ENCODE measurements around the gene CDC20. TPM values are rescaled to one million over a fixed set of nuclear protein-coding genes. Genes with fewer than 3 reads are reported as not detected.

The CDC20 gene
- total RNA-seq (2013; cell fraction: nucleolus; rRNA removed) = 12.5 and 14.0 TPM in 2 replicates
- total RNA-seq (2014; rRNA removed) (197 and 213 TPM in 2 replicates), total RNA-seq (2014; rRNA removed; fragmentation: Illumina TruSeq; extraction: Trizol) (81.5 and 82.0 TPM in 2 replicates), total RNA-seq (2021) (192 and 205 TPM in 2 replicates), polyA plus RNA-seq (2011; rRNA removed) (37.3 and 103 TPM in 2 replicates), polyA plus RNA-seq (2014; fragmentation: Illumina TruSeq; extraction: Trizol) (91.9 and 135 TPM in 2 replicates), polyA plus RNA-seq (2014; fragmentation: Nextera tagmentation; extraction: Ambion mirVana) (10 to 100 TPM; 36.3 to 63.1 TPM), polyA plus RNA-seq (2014; rRNA removed) (165 and 225 TPM in 2 replicates), polyA plus RNA-seq (2016; fragmentation: Nextera tagmentation; extraction: Ambion mirVana) (100 to 1,000 TPM; 299 to 347 TPM), polyA minus RNA-seq (2011; rRNA and poly(A)+ RNA removed) (128 and 180 TPM in 2 replicates), Bru-seq, nascent RNA (percentile 75 among the genes with signal in this experiment), BruChase-seq, experiment 1, labeled RNA remaining after a 6-hour chase (percentile 84 among the genes with signal in this experiment), BruChase-seq, experiment 2, labeled RNA remaining after a 2-hour chase (percentile 81 among the genes with signal in this experiment)
- polyA plus RNA-seq (2011; ENCODE audit: low read depth) = 33.1 TPM
- 137 and 176 TPM in 2 replicates for polyA plus RNA-seq (2011; cell fraction: cytosol; rRNA removed)
- polyA plus RNA-seq (2011; cell fraction: nucleus; rRNA removed) = 181 and 197 TPM in 2 replicates
- 62.9 and 68.2 TPM in 2 replicates for polyA plus RNA-seq (2012)
- 67.0 and 84.4 TPM in 2 replicates for polyA minus RNA-seq (2011; cell fraction: cytosol; rRNA and poly(A)+ RNA removed)
- 40.5 and 61.7 TPM in 2 replicates for polyA minus RNA-seq (2011; cell fraction: nucleus; rRNA and poly(A)+ RNA removed)
- long read RNA-seq, experiment 1, transcript CDC20-201 (11 exons, 1,675 nt) = major isoform, 242 of 340 reads
- long read RNA-seq, experiment 1, transcript CDC20-202 (10 exons, 1,777 nt) = minor isoform, 75 of 340 reads
- long read RNA-seq, experiment 1, partial matches to known transcripts = 11 of 340 reads
- long read RNA-seq, experiment 1, other reads (novel, unspliced or antisense) = 12 of 340 reads
- long read RNA-seq, experiment 2, transcript CDC20-202 (10 exons, 1,777 nt) = minor isoform, 51 of 275 reads
- long read RNA-seq, experiment 2, transcript CDC20-201 (11 exons, 1,675 nt) = major isoform, 184 of 275 reads
- long read RNA-seq, experiment 2, partial matches to known transcripts = 31 of 275 reads
- long read RNA-seq, experiment 2, other reads (novel, unspliced or antisense) = 9 of 275 reads

DNA sequence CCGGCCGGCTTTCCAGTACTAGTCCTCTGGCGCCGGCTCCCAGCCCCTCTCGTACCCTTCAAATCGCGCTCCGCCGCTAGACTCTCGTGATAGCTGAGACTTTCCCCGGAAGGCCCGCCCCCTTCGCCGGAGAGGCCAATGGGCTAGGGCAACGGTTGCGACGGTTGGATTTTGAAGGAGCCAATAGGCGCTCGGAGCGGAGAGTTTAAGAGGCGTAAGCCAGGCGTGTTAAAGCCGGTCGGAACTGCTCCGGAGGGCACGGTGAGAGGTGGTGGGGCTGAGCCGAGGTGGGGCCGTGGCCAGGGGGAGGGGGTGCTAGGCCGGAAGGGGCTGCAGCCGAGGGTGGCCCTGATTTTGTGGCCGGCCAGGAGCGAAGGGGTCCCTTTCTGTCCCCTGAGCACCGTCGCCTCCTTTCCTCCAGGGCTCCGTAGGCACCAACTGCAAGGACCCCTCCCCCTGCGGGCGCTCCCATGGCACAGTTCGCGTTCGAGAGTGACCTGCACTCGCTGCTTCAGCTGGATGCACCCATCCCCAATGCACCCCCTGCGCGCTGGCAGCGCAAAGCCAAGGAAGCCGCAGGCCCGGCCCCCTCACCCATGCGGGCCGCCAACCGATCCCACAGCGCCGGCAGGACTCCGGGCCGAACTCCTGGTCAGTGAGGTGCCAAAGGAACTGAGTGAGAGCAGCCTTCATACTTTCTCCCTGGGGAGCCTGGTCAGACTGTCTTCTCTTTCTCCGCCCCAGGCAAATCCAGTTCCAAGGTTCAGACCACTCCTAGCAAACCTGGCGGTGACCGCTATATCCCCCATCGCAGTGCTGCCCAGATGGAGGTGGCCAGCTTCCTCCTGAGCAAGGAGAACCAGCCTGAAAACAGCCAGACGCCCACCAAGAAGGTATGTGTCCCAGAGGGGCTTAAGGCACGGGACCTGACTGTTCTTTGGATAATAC, at the start of gene CDC20:
CDC20 (plus strand) TSS at position 236 of the 948 bp plus-strand sequence; CDS start at position 471, 235 bp downstream.
- Histone ChIP-seq H3K4me1 (ENCODE audit: control insufficient read depth, insufficient read depth, low read length) (peaks cover 10% of the 10 kb centered on the region), H3K27me3 (replicated peaks in 1 of 2; ENCODE audit: control insufficient read depth in 2 of 2, insufficient read depth in 2 of 2, low read length in 1 of 2) (no peaks in the 10 kb centered on the region), H3K9ac (ENCODE audit: control insufficient read depth, insufficient read depth, low read length) (peak within 1 kb of the TSS; percentile 95), H3K4me3 (peak within 1 kb of the TSS; percentile 92), H3K4me2 (ENCODE audit: control insufficient read depth, insufficient read depth) (peak within 1 kb of the TSS; percentile 96), H3K9me3 (replicated peaks; ENCODE audit: control insufficient read depth, insufficient read depth, low read length) (no peaks in the 10 kb centered on the region), H3K79me2 (ENCODE audit: control insufficient read depth, insufficient read depth, low read length) (peaks cover 36% of the 10 kb centered on the region), H3K27ac (ENCODE audit: control insufficient read depth, insufficient read depth) (peak within 1 kb of the TSS; percentile 87), H2AFZ (ENCODE audit: control insufficient read depth, low read depth, low read length) (peak within 1 kb of the TSS; percentile 92), H4K20me1 (ENCODE audit: control insufficient read depth, insufficient read depth) (no peaks in the 10 kb centered on the region), H3K36me3 (ENCODE audit: control insufficient read depth in 2 of 2, insufficient read depth in 2 of 2, low read length in 1 of 2) (peaks cover 11 to 13% of the 10 kb centered on the region in 2 experiments)
- SMC1A ChIA-PET (ENCODE audit: uncharacterized antibody, unreplicated experiment) = interaction anchor here (0.7 to 4.5 kb wide), 11 partner anchors 9 to 135 kb away, joined by 3 to 26 read pairs (median 6); partner anchors contain the start of genes ELOVL1, MED8 and SZT2
- RAD21 ChIA-PET (ENCODE audit: unreplicated experiment) = interaction anchor here (0.7 to 3.2 kb wide), 16 partner anchors 9 to 446 kb away, joined by 3 to 49 read pairs (median 6); partner anchors contain the start of gene ELOVL1
- intact Hi-C loops (cut with micrococcal nuclease; ENCODE audit: unreplicated experiment) = loop anchor here (2.0 kb wide), 1 partner anchor 120 kb away; no protein-coding TSS in a partner anchor
- under 1% methylated on average over 43 of the region's 59 CpGs for WGBS (ENCODE audit: insufficient coverage, insufficient replicate concordance, low lambda C conversion rate, missing lambda C conversion rate)
- in situ Hi-C loops (cut with MboI) = no loop called here
- peak; percentile 89 for DNase-seq (ENCODE audit: low read depth, low spot score)
- BruUV-seq (replicated peaks) = TSS peak; percentile 84
- CTCF ChIA-PET = interaction anchor here (1.0 to 3.1 kb wide), 9 partner anchors 9 to 140 kb away, joined by 3 to 44 read pairs (median 6); partner anchors contain the start of genes ELOVL1, HYI, MED8 and SZT2
- peak; percentile 98 for ATAC-seq
- POLR2A ChIA-PET = interaction anchor here (1.0 to 3.0 kb wide), 8 partner anchors 9 to 291 kb away, joined by 3 to 25 read pairs (median 6); partner anchors contain the start of genes ELOVL1, KDM4A, MED8 and SZT2
- FAIRE-seq = peak; percentile 62
- TF ChIP-seq FOS (IDR thresholded peaks at IDR 0.05; ENCODE audit: borderline replicate concordance, extremely low read depth, insufficient read length) (peak; percentile 46), NFYB (IDR thresholded peaks at IDR 0.05; ENCODE audit: insufficient read depth, low read depth, low read length) (peak; percentile 98), POU2F2 (IDR thresholded peaks at IDR 0.05; ENCODE audit: borderline replicate concordance, low read depth, low read length) (peak; percentile 55; the same call in 1 of the 3 replicates), BRCA1 (IDR thresholded peaks at IDR 0.05; ENCODE audit: low read depth, low read length) (peak; percentile 92), PAX5 (IDR thresholded peaks at IDR 0.05; ENCODE audit: borderline replicate concordance, low read depth, low read length) (peak; percentile 60; the same call in 1 of the 2 replicates), CREB1 (IDR thresholded peaks at IDR 0.05; ENCODE audit: low read depth) (peak; percentile 77)
- TF ChIP-seq, protein P1, sequence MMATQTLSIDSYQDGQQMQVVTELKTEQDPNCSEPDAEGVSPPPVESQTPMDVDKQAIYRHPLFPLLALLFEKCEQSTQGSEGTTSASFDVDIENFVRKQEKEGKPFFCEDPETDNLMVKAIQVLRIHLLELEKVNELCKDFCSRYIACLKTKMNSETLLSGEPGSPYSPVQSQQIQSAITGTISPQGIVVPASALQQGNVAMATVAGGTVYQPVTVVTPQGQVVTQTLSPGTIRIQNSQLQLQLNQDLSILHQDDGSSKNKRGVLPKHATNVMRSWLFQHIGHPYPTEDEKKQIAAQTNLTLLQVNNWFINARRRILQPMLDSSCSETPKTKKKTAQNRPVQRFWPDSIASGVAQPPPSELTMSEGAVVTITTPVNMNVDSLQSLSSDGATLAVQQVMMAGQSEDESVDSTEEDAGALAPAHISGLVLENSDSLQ (IDR thresholded peaks at IDR 0.05) = peak; percentile 47; the same call in 1 of the 2 replicates
- TF ChIP-seq, protein P2, sequence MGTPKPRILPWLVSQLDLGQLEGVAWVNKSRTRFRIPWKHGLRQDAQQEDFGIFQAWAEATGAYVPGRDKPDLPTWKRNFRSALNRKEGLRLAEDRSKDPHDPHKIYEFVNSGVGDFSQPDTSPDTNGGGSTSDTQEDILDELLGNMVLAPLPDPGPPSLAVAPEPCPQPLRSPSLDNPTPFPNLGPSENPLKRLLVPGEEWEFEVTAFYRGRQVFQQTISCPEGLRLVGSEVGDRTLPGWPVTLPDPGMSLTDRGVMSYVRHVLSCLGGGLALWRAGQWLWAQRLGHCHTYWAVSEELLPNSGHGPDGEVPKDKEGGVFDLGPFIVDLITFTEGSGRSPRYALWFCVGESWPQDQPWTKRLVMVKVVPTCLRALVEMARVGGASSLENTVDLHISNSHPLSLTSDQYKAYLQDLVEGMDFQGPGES (IDR thresholded peaks at IDR 0.05) = peak; percentile 84; the same call in 1 of the 2 replicates
- TF ChIP-seq, protein P3, sequence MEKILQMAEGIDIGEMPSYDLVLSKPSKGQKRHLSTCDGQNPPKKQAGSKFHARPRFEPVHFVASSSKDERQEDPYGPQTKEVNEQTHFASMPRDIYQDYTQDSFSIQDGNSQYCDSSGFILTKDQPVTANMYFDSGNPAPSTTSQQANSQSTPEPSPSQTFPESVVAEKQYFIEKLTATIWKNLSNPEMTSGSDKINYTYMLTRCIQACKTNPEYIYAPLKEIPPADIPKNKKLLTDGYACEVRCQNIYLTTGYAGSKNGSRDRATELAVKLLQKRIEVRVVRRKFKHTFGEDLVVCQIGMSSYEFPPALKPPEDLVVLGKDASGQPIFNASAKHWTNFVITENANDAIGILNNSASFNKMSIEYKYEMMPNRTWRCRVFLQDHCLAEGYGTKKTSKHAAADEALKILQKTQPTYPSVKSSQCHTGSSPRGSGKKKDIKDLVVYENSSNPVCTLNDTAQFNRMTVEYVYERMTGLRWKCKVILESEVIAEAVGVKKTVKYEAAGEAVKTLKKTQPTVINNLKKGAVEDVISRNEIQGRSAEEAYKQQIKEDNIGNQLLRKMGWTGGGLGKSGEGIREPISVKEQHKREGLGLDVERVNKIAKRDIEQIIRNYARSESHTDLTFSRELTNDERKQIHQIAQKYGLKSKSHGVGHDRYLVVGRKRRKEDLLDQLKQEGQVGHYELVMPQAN (conservative IDR thresholded peaks at IDR 0.05) = peak; percentile 100

Measured in GM12878 (cell line).